HEK293T (cell line): ENCODE data around the gene ADAP1.

ENCODE experiments used
- CTCF ChIA-PET: fragments of 350-600 bp; formaldehyde crosslinking; extraction: SDS; loops from one replicate; lab custom pipeline; 2021; ENCODE audit warnings: antibody characterized with exemption, inconsistent platforms; lab: Yijun Ruan, JAX
- POLR2A ChIA-PET: fragments of 350-600 bp; formaldehyde crosslinking; extraction: SDS; loops from one replicate; lab custom pipeline; 2020; ENCODE audit warnings: antibody characterized with exemption, inconsistent platforms; lab: Yijun Ruan, JAX
- DNase-seq: peaks from one replicate; pipeline ENCODE4 v3.0.0; 2012; ENCODE audit warnings: mixed read lengths; ENCODE audit errors: extremely low spot score
- ARNT ChIP-seq: fragments of 450-650 bp; IDR thresholded peaks from 2 replicates; pipeline ENCODE4 v1.6.1; 2017; ENCODE audit warnings: mild to moderate bottlenecking
- BHLHE40 ChIP-seq: fragments of 450-650 bp; IDR thresholded peaks from 2 replicates; pipeline ENCODE4 v1.6.1; 2016; ENCODE audit warnings: mild to moderate bottlenecking, moderate library complexity, borderline replicate concordance
- CTBP1 ChIP-seq: fragments of 450-650 bp; IDR thresholded peaks from 2 replicates; pipeline ENCODE4 v1.6.1; 2016; ENCODE audit warnings: borderline replicate concordance
- ELF4 ChIP-seq: fragments of 450-650 bp; IDR thresholded peaks from 2 replicates; pipeline ENCODE4 v1.6.1; 2017; ENCODE audit warnings: antibody characterized with exemption
- FOXA1 ChIP-seq: fragments of 450-650 bp; IDR thresholded peaks from 2 replicates; pipeline ENCODE4 v1.6.1; 2016; ENCODE audit warnings: mild to moderate bottlenecking
- FOXK2 ChIP-seq: fragments of 450-650 bp; IDR thresholded peaks from 2 replicates; pipeline ENCODE4 v1.6.1; 2016; ENCODE audit warnings: mild to moderate bottlenecking
- FOXM1 ChIP-seq: fragments of 450-650 bp; IDR thresholded peaks from 2 replicates; pipeline ENCODE4 v1.6.1; 2017; ENCODE audit warnings: mild to moderate bottlenecking, borderline replicate concordance
- HDGF ChIP-seq: fragments of 450-650 bp; IDR thresholded peaks from 2 replicates; pipeline ENCODE4 v1.6.1; 2017; ENCODE audit warnings: antibody characterized with exemption, borderline replicate concordance
- L3MBTL2 ChIP-seq: fragments of 450-650 bp; conservative IDR thresholded peaks from 2 replicates; pipeline ENCODE4 v1.6.1; 2016; ENCODE audit warnings: mild to moderate bottlenecking
- LEF1 ChIP-seq: fragments of 450-650 bp; IDR thresholded peaks from 2 replicates; pipeline ENCODE4 v1.6.1; 2017; ENCODE audit warnings: mild to moderate bottlenecking, borderline replicate concordance
- NFRKB ChIP-seq: fragments of 450-650 bp; IDR thresholded peaks from 2 replicates; pipeline ENCODE4 v1.6.1; 2016; ENCODE audit warnings: mild to moderate bottlenecking, moderate library complexity
- SP1 ChIP-seq: fragments of 450-650 bp; IDR thresholded peaks from 2 replicates; pipeline ENCODE4 v1.6.1; 2017
- SUZ12 ChIP-seq: fragments of 450-650 bp; IDR thresholded peaks from 2 replicates; pipeline ENCODE4 v1.6.1; 2016; ENCODE audit warnings: mild to moderate bottlenecking
- TARDBP ChIP-seq: fragments of 450-650 bp; IDR thresholded peaks from 2 replicates; pipeline ENCODE4 v1.6.1; 2016
- ZNF384 ChIP-seq: fragments of 450-650 bp; IDR thresholded peaks from 2 replicates; pipeline ENCODE4 v1.6.1; 2016
- TF ChIP-seq, protein P1 (sequence below): fragments of 450-650 bp; IDR thresholded peaks from 2 replicates; pipeline ENCODE4 v1.6.1; 2016

Gene ADAP1

DNA sequence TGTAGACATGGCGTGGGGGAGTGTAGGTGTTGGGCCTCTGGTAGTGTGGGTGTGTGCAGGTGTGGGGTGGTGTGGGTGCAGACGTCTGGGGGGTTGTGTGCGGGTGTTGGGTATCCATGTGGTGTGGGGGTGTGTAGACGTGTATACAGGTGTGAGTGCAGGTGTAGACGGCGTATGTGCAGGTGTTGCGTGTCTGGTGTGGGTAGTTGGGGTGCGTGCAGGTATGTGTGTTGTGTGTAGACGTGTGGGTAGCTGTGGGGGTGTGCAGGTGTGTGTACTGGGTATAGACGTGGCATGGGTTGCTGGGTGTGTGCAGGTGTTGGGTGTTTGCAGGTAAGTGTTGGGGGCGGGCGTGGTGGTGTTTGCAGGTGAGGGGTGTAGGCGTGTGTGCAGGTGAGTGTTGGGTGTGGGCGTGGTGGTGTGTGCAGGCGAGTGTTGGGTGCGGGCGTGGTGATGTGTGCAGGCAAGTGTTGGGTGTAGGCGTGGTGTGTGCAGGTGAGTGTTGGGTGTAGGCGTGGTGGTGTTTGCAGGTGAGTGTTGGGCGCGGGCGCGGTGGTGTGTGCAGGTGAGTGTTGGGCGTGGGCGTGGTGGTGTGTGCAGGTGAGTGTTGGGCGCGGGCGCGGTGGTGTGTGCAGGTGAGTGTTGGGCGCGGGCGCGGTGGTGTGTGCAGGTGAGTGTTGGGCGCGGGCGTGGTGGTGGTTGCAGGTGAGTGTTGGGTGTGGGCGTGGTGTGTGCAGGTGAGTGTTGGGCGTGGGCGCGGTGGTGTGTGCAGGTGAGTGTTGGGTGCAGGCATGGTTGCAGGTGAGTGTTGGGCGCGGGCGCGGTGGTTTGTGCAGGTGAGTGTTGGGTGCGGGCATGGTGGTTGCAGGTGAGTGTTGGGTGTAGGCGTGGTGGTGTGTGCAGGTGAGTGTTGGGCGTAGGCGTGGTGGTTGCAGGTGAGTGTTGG, 61.6 kb downstream of the ADAP1 start:
- ChIA-PET CTCF (no interaction called here), POLR2A (no interaction called here)
- TF ChIP-seq CTBP1 (no peak), SUZ12 (no peak), TARDBP (no peak), HDGF (no peak), L3MBTL2 (no peak), FOXA1 (no peak), ARNT (no peak), LEF1 (no peak), SP1 (no peak), FOXK2 (no peak), NFRKB (no peak), ZNF384 (no peak), ELF4 (no peak), FOXM1 (no peak), BHLHE40 (no peak)
- TF ChIP-seq, protein P1, sequence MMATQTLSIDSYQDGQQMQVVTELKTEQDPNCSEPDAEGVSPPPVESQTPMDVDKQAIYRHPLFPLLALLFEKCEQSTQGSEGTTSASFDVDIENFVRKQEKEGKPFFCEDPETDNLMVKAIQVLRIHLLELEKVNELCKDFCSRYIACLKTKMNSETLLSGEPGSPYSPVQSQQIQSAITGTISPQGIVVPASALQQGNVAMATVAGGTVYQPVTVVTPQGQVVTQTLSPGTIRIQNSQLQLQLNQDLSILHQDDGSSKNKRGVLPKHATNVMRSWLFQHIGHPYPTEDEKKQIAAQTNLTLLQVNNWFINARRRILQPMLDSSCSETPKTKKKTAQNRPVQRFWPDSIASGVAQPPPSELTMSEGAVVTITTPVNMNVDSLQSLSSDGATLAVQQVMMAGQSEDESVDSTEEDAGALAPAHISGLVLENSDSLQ, result no peak
- DNase-seq, result no peak

DNA sequence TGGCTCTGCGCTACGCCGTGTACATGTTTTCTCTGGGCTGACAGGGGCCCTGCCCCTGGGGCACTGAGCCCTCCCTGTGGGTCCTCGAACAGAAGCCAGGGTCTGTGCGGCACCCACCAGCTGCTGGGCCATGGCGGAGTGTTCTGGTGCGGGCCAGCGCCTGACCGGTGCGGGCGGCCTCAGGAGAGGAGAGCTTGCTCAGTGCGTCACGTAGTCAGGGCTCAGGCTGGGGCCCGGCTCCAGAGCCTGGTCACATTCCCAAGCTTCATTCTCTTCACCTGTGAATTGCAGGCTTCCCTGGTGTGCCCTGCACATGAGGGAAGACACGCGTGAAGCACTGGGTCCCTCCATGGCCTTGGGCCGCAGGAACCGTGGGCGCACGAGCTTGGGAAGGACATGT, 62.7 kb downstream of the ADAP1 start:
- ChIA-PET POLR2A (no interaction called here), CTCF (no interaction called here)
- TF ChIP-seq SUZ12 (no peak), SP1 (no peak), LEF1 (no peak), CTBP1 (no peak), L3MBTL2 (no peak), NFRKB (no peak), FOXM1 (no peak), ARNT (no peak), ELF4 (no peak), FOXA1 (no peak), ZNF384 (no peak), FOXK2 (no peak), HDGF (no peak), BHLHE40 (no peak), TARDBP (no peak)
- TF ChIP-seq, protein P1, result no peak
- DNase-seq, result no peak

DNA sequence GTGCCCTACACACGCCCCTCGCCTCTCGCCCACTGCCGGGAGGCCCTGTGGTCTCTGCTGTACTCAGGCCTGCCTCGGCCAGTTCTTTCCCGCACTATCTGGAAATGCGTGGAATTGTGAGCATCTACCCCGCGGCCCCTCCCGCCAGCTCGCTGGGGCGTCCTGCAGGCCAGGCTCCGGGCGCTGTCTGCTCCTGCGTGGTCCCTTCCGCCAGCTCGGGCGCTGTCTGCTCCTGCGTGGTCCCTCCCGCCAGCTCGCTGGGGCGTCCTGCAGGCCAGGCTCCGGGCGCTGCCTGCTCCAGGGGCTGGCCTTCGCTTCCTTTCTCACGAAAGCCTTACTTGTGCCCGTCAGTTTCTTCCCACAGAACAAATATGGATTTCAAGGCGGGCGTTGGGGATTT, 63.2 kb downstream of the ADAP1 start:
- TF ChIP-seq LEF1, result no peak
- POLR2A ChIA-PET, result no interaction called here
- DNase-seq, result no peak

DNA sequence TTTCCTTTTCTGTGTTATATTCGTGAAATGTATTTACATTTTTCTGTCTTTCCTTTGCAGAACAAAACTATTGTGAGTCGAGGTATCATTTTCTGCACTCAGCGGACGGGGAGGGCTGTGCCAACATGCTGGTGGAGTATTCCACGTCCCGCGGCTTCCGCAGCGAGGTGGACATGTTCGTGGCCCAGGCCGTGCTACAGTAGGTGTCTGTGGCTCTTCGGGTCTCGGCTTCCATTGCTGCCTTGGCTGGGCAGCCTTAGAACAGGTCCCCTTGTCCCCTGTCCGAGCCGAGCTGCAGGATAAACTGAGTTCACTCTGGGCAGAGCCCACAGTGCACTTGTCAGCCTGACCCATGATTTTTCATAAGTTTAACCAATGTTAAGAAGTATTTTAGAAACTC, 63.6 kb downstream of the ADAP1 start:
- no peak for DNase-seq
- TF ChIP-seq TARDBP (no peak), ARNT (no peak), LEF1 (no peak), HDGF (no peak), CTBP1 (no peak), SUZ12 (no peak), BHLHE40 (no peak), SP1 (no peak), ZNF384 (no peak), NFRKB (no peak), ELF4 (no peak), L3MBTL2 (no peak), FOXM1 (no peak), FOXK2 (no peak), FOXA1 (no peak)
- TF ChIP-seq, protein P1, result no peak
- ChIA-PET CTCF (no interaction called here), POLR2A (no interaction called here)

More for the DNA sequence above, 63.2 kb downstream of the ADAP1 start:
- CTCF ChIA-PET, result no interaction called here

DNA sequence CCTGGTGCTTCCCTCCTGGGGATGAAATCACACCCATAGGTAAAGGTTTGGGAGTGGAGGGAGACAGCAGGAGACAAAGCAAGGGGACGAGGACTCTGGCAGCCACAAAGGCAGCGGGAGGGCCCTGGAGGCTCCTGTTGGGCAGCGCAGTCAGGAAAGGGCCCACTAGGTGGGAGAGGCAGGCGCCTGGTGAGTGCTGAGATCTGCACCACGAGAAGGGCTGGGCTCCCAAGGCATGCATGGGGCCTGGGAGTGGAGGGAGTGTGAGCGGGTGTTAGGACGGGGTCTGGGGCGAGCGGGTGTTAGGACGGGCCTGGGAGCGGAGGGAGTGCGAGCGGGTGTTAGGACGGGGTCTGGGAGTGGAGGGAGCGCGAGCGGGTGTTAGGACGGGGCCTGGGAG, 65.1 kb downstream of the ADAP1 start:
- CTCF ChIA-PET, result no interaction called here
- DNase-seq, result no peak
- POLR2A ChIA-PET, result no interaction called here
- TF ChIP-seq, protein P1, result no peak
- no peak for TF ChIP-seq ARNT

DNA sequence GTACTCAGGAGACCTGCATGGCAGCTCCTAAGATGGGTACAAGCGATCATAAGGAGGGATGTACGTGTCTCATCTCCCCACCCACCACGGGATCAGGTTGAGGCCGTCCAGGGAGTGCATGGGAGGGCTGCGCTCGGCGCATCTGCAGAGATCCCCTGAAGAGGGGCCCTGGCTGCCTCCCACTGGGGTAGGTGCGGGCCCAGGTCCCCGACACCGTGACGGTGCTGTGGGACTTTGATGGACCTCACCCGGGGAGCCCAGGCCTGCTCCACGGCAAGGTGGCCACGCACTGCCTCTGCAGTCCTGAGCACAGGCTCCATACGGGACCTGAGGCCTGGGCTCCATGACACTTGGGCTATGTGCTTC, 65.5 kb downstream of the ADAP1 start:
- POLR2A ChIA-PET, result no interaction called here
- no peak for TF ChIP-seq ARNT
- no peak for TF ChIP-seq NFRKB
- no peak for TF ChIP-seq BHLHE40
- CTCF ChIA-PET, result no interaction called here
- no peak for DNase-seq
